Spleen (tissue), 7 donors: Measurements from ENCODE around the gene IFI27L2.

ENCODE experiments used
- CTCF ChIP-seq, 11 experiments: fragments of 200-600 bp in 7 of 11; fragments of 450-650 bp in 4 of 11; sonication (generic) in 4 of 11; IDR thresholded peaks in 8 of 11; conservative IDR thresholded peaks in 3 of 11; 1 replicate in 7 of 11; 2 replicates in 4 of 11; pipeline versions ENCODE4 v1.4.0 to v1.8.0; 2016 to 2021; ENCODE audit warnings: antibody characterized with exemption in 11 of 11, inconsistent platforms in 4 of 11, mild to moderate bottlenecking in 1 of 11
- POLR2A ChIP-seq, 3 donors: fragments of 450-650 bp; IDR thresholded peaks; one replicate each; pipeline ENCODE4 v1.5.1; 2017; ENCODE audit warnings: antibody characterized with exemption in 3 of 3, mild to moderate bottlenecking in 1 of 3
- POLR2AphosphoS5 ChIP-seq, 3 donors: sonication (generic); formaldehyde crosslinking; IDR thresholded peaks; one replicate each; pipeline ENCODE4 v1.5.1; 2017; ENCODE audit warnings: antibody characterized with exemption in 3 of 3
- donor health status: DM: no; HTN: no; CAD: no; lungs with moderate emphysema.
- donor health status: DM: no; HTN: no; CAD: no.
- donor health status: DM: no; HTN: no; CAD: no.

- TF ChIP-seq POLR2AphosphoS5 (IDR thresholded peaks at IDR 0.05) = no peak
- no peak for TF ChIP-seq CTCF (IDR thresholded peaks at IDR 0.05 in 8 of 11, conservative IDR thresholded peaks at IDR 0.05 in 3 of 11)
- TF ChIP-seq POLR2A (IDR thresholded peaks at IDR 0.05) = no peak
Measured at GRCh38 chr14:94103554-94104150, 25.8 kb downstream of the IFI27L2 start.
